MM.1S (cell line): ENCODE results near the gene CDC27.

Experiments
- EZH2 ChIP-seq: fragments of 300-600 bp; sonication (generic); optimal IDR thresholded peaks from 2 replicates; pipeline ENCODE3; 2017; ENCODE audit warnings: low read depth, mild to moderate bottlenecking, antibody characterized with exemption, low read length, mixed read lengths
- TF ChIP-seq, protein P1 (sequence below): fragments of 300-600 bp; sonication (generic); IDR thresholded peaks from 2 replicates; pipeline ENCODE4 v1.5.1; 2016; ENCODE audit warnings: antibody characterized with exemption, low read length, mixed read lengths

GRCh38 chr17:47145351-47145750 lies 43.7 kb downstream of the CDC27 start:
- no peak for TF ChIP-seq EZH2
- TF ChIP-seq, protein P1, sequence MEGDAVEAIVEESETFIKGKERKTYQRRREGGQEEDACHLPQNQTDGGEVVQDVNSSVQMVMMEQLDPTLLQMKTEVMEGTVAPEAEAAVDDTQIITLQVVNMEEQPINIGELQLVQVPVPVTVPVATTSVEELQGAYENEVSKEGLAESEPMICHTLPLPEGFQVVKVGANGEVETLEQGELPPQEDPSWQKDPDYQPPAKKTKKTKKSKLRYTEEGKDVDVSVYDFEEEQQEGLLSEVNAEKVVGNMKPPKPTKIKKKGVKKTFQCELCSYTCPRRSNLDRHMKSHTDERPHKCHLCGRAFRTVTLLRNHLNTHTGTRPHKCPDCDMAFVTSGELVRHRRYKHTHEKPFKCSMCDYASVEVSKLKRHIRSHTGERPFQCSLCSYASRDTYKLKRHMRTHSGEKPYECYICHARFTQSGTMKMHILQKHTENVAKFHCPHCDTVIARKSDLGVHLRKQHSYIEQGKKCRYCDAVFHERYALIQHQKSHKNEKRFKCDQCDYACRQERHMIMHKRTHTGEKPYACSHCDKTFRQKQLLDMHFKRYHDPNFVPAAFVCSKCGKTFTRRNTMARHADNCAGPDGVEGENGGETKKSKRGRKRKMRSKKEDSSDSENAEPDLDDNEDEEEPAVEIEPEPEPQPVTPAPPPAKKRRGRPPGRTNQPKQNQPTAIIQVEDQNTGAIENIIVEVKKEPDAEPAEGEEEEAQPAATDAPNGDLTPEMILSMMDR: no peak
